Thymus (tissue), 11 donors: ENCODE data around the gene CD83. TPM values are rescaled to one million over a fixed set of nuclear protein-coding genes. Genes with fewer than 3 reads are reported as not detected.
A peak's percentile ranks its signal among the peaks of the same experiment; 100 is the strongest.

Source experiments
- DNase-seq, 9 donors: peaks; one replicate each; pipeline ENCODE4 v3.0.0-alpha.2; 2013; ENCODE audit warnings: low spot score in 9 of 9, low read depth in 6 of 9, missing footprints in 1 of 9
- H3K27ac ChIP-seq, 2 donors: one replicate each; pipeline ENCODE4 v1.5.1; 2013; ENCODE audit warnings: control low read depth in 1 of 2, low read depth in 1 of 2, low read length in 1 of 2, mild to moderate bottlenecking in 1 of 2, moderate library complexity in 1 of 2
- H3K27me3 ChIP-seq, 2 donors: one replicate each; pipeline ENCODE4 v1.5.1; 2013; ENCODE audit warnings: low read length in 1 of 2; ENCODE audit not compliant: control insufficient read depth in 2 of 2, insufficient read depth in 1 of 2
- H3K36me3 ChIP-seq, 2 donors: one replicate each; pipeline ENCODE4 v1.5.1; 2013; ENCODE audit warnings: low read length in 1 of 2, mild to moderate bottlenecking in 1 of 2, moderate library complexity in 1 of 2; ENCODE audit not compliant: control insufficient read depth in 2 of 2, insufficient read depth in 2 of 2
- H3K4me1 ChIP-seq, 2 donors: one replicate each; pipeline ENCODE4 v1.5.1; 2013; ENCODE audit warnings: low read length in 2 of 2; ENCODE audit not compliant: control insufficient read depth in 2 of 2, insufficient read depth in 2 of 2
- H3K4me3 ChIP-seq, 2 donors: one replicate each; pipeline ENCODE4 v1.5.1; 2013; ENCODE audit warnings: low read length in 2 of 2, control low read depth in 1 of 2, mild to moderate bottlenecking in 1 of 2
- H3K9me3 ChIP-seq, 2 donors: one replicate each; pipeline ENCODE4 v1.5.1; 2013; ENCODE audit warnings: low read length in 1 of 2, mild to moderate bottlenecking in 1 of 2; ENCODE audit not compliant: control insufficient read depth in 2 of 2, insufficient read depth in 1 of 2
- WGBS: extraction: QIAGEN DNeasy Blood & Tissue Kit; methylation state at CpG from one replicate; pipeline ENCODE4 v1.1.7; 2013; 5-methylcytosine and 5-hydroxymethylcytosine counted together
- polyA plus RNA-seq: library from polyadenylated mRNA; stranded (reverse); fragments of 200-250 nt; gene quantifications from one replicate; pipeline ENCODE4 v1.2.3, GENCODE V29; 2013
- total RNA-seq: library from RNA; stranded (reverse); fragments of 120-200 nt; gene quantifications from one replicate; pipeline ENCODE4 v1.2.4, GENCODE V29; 2013
- donor health status: healthy.

The CD83 gene
- total and polyA plus RNA-seq, 2 donors = 21.6 to 50.9 TPM

- Histone ChIP-seq H3K4me1 (peaks cover 2 to 8% of the 10 kb centered on the region in 2 donors), H3K27ac (no peak overlapping the region), H3K4me3 (no peak overlapping the region), H3K27me3 (no peaks in the 10 kb centered on the region), H3K36me3 (peaks cover 0 to 31% of the 10 kb centered on the region in 2 donors), H3K9me3 (no peaks in the 10 kb centered on the region)
- WGBS = 98% methylated on average over 4 of the region's 4 CpGs
- no peak for DNase-seq
These were observed 16.8 kb downstream of the CD83 start for GRCh38 chr6:14134211-14134910.

GRCh38 chr6:14135893-14136539 lies 18.4 kb downstream of the CD83 start:
- Histone ChIP-seq H3K9me3 (no peaks in the 10 kb centered on the region), H3K4me1 (peaks cover 0 to 2% of the 10 kb centered on the region in 2 donors), H3K36me3 (peaks cover 0 to 31% of the 10 kb centered on the region in 2 donors), H3K27ac (no peak overlapping the region), H3K4me3 (no peak overlapping the region), H3K27me3 (no peaks in the 10 kb centered on the region)
- no peak for DNase-seq
- 95% methylated on average over 9 of the region's 9 CpGs for WGBS

- WGBS = 99% methylated on average over 9 of the region's 9 CpGs
- no peak for DNase-seq
- no peak overlapping the region for H3K27ac ChIP-seq
- H3K9me3 ChIP-seq = no peaks in the 10 kb centered on the region
- no peak overlapping the region for H3K4me3 ChIP-seq
- peaks cover 0 to 23% of the 10 kb centered on the region in 2 donors for H3K36me3 ChIP-seq
- peaks cover 0 to 2% of the 10 kb centered on the region in 2 donors for H3K4me1 ChIP-seq
- H3K27me3 ChIP-seq = no peaks in the 10 kb centered on the region
These were observed 21.2 kb downstream of the CD83 start for GRCh38 chr6:14138701-14139215.

- Histone ChIP-seq H3K27ac (no peak overlapping the region), H3K27me3 (no peaks in the 10 kb centered on the region), H3K4me3 (no peak overlapping the region), H3K36me3 (no peaks in the 10 kb centered on the region), H3K4me1 (peaks cover 4 to 6% of the 10 kb centered on the region in 2 donors), H3K9me3 (no peaks in the 10 kb centered on the region)
- WGBS = 95% methylated on average over 5 of the region's 5 CpGs
- DNase-seq = no peak
These were observed 23.9 kb downstream of the CD83 start for GRCh38 chr6:14141351-14142062.

GRCh38 chr6:14142063-14142450 lies 24.5 kb downstream of the CD83 start:
- no peak for DNase-seq
- Histone ChIP-seq H3K9me3 (no peaks in the 10 kb centered on the region), H3K27me3 (no peaks in the 10 kb centered on the region), H3K4me3 (no peak overlapping the region), H3K27ac (no peak overlapping the region), H3K4me1 (peaks cover 4 to 6% of the 10 kb centered on the region in 2 donors), H3K36me3 (no peaks in the 10 kb centered on the region)
- WGBS = 85% methylated on average over 7 of the region's 7 CpGs

GRCh38 chr6:14142511-14143223 lies 25.1 kb downstream of the CD83 start:
- no peaks in the 10 kb centered on the region for H3K27me3 ChIP-seq
- no peak overlapping the region for H3K27ac ChIP-seq
- DNase-seq = no peak
- H3K36me3 ChIP-seq = no peaks in the 10 kb centered on the region
- no peak overlapping the region for H3K4me3 ChIP-seq
- no peaks in the 10 kb centered on the region for H3K9me3 ChIP-seq
- H3K4me1 ChIP-seq = peaks cover 4 to 8% of the 10 kb centered on the region in 2 donors
- WGBS = 97% methylated on average over 3 of the region's 3 CpGs

- H3K27me3 ChIP-seq = no peaks in the 10 kb centered on the region
- 82% methylated on average over 4 of the region's 4 CpGs for WGBS
- H3K36me3 ChIP-seq = no peaks in the 10 kb centered on the region
- no peaks in the 10 kb centered on the region for H3K9me3 ChIP-seq
- no peak overlapping the region for H3K4me3 ChIP-seq
- no peak overlapping the region for H3K27ac ChIP-seq
- DNase-seq = no peak
- peaks cover 4 to 13% of the 10 kb centered on the region in 2 donors for H3K4me1 ChIP-seq
These were observed 25.7 kb downstream of the CD83 start for GRCh38 chr6:14143305-14143704.

GRCh38 chr6:14144678-14145113 lies 27.1 kb downstream of the CD83 start:
- 43% methylated on average over 8 of the region's 8 CpGs for WGBS
- DNase-seq = peak; percentile 24 to 79 (median 62)

More at GRCh38 chr6:14144678-14145113, 27.1 kb downstream of the CD83 start:
- no peak overlapping the region for H3K4me3 ChIP-seq
- H3K27me3 ChIP-seq = no peaks in the 10 kb centered on the region
- H3K36me3 ChIP-seq = no peaks in the 10 kb centered on the region
- H3K9me3 ChIP-seq = no peaks in the 10 kb centered on the region
- H3K27ac ChIP-seq = no peak overlapping the region
- peaks cover 4 to 18% of the 10 kb centered on the region in 2 donors for H3K4me1 ChIP-seq
